Activated CD8-positive, alpha-beta memory T cell treated with anti-CD3 and anti-CD28 coated beads, Interleukin-2, amount 50 U/mL, for 48 hours (primary cell): Measurements from ENCODE around the gene FAM153A.
"Not testable (repeated sequence)": the region's sequence is repeated elsewhere in the genome, so short reads cannot be mapped to it uniquely, and the experiment has no call there.

Experiments
- DNase-seq: peaks from one replicate; pipeline ENCODE4 v3.0.0-alpha.2; 2020

The FAM153A gene

DNA sequence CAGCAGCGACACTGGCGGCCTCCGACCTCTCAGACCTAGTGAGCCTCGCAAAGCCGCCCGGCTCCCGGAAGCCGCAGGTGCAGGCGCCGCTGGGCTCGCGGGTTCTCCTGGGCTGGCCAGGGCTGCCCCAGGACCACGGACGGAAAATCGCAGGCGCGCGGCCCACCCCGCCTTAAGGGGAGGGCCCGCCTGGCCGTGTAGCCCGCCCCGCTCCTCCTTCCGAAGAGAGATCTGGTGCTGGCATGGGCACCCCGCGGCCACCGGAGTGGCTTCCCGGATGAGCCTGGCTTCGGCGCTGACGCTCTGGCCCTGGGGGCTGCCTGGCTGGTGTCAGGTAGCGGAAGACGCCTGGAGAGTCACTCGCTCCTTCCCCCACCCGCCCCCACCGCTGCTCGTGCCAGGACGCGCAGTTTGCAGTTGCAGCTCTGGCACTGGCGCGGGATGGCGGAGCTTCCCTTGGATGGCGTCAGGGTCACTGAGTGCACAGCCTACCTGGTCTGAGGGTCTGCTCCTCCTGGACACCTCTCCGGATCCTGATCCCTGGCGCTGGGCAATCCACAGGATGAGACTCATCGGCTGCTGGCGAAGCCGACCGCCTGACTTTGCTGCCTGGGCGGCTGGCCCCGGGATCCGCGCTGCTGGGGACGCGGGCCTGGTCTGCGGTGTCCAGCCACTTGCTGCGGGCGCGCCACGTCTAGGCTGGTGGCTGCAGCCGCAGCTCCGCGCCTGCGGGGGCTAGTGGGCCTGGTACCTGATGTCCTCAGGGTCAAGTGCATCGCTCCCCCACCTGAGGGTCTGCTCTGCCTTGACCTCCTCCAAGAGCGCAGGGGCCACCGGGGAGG is at the start of gene FAM153A:
TSS of gene FAM153A (minus strand) at position 108 of the 842 bp plus-strand sequence.
- not testable (repeated sequence) for DNase-seq

DNA sequence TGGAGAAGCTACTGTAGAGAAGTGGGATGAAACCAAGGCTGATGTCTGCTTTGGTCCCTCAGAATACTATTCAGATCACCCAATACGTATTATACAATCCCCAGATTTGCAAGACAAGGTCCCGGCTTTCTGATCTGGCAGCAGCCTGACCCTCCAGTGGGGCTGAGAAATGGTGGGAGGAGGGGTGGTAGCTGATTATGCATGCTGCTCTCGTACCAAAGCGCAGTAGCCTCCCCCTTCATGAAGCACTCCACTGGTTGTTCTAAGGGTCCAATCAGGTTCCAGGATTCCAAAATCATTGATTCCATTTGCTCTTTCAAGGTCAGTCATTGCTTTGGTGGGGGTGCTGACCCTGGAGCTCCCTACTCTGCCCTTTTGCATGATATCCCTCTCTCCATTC is 49.6 kb upstream of the FAM153A start:
- not testable (repeated sequence) for DNase-seq

DNA sequence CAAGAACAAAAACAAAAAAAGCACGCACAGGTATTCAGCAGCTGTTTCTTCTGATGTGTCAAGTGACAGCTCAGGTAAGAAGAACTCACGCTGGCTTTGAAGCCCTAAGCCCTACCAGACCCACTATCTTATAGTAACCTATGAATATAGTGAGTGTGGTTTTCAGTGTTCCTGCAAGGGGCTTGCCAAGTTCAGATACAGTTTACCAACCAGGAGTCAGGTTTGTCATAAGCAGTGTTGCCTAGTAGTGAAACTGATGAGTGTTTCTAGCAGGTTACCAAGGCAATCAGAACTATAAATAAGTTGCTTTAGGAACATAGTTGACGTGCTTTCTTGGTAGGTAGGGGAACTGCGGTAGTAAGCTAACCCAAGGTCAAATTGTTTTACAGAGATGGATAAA is 43.4 kb upstream of the FAM153A start:
- not testable (repeated sequence) for DNase-seq

DNA sequence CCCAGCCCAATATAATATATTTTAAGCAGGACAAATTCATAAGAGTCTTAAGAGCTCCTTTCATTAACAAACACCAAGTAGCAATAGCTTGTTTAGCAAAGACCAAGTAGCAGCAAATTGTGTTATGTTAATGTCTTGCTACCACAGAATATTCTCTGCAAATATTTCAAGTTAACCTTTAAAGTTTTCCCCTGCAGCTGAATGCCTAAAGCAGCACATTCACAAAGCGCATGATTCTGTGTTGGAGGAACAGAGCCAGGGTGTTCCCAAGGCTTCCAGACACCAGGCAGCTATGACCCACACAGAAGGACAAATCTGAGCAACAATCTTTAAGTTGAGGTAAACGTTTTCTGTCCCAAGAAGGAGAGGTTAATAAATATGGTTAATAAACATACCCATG is 42.1 kb upstream of the FAM153A start:
- not testable (repeated sequence) for DNase-seq

DNA sequence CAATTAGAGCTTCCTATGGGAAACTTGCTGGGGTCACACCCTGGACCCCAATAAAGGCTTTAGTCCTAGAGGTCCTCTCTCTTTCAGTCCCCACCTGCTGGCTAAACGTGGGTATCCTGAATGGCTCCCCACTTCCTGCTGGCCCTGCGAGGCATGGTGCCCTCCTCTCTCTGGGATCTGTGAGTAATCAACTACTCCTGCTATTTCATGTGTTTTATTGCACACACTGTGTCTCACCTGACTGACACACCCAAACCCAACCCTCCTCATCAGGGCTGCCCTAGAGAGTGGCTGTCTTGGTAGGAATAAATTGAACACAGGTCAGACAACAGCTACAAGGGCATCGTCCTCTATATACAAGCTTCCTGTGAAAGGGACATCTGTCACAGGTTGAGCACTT is 39.8 kb upstream of the FAM153A start:
- DNase-seq, result not testable (repeated sequence)

DNA sequence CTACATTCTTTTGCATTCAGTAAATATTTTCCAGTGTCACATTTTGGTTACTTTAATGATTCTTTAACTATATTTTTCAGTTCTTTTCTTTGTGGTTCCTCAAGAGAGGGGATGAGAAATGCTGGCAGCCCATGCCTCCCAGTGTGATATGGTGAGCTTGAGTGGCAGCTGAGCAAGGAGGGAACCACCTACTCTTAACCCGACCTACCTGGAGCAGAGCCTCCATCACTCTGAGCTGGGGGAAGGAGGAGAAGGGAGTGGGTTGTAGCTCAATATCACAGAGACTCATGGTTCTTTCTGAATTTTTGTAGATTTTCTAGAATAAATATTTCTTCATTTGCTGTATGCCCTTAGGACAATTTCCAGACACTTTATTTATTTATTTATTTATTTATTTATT is 37.0 kb upstream of the FAM153A start:
- not testable (repeated sequence) for DNase-seq

DNA sequence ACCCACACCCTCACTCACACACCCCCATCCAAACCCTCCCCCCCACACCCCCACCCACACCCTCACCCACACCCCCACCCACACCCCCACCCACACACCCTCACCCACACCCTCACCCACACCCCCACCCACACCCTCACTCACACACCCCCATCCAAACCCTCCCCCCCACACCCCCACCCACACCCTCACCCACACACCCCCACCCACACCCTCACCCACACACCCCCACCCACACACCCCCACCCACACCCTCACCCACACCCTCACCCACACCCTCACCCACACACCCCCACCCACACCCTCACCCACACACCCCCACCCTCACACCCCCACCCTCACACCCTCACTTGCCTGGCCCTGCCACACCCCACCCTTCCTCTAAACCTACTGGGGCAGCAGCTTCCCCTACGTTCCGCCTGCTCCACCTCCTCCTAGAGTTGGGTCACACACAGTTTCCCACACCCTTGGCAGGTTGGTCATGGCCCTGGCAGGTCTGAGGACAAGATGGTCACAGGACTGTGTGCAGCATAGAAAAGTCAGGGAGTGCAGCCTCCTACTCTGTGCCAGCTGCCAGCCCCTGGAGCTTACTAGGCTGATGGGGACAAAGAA is 30.2 kb upstream of the FAM153A start:
- not testable (repeated sequence) for DNase-seq

DNA sequence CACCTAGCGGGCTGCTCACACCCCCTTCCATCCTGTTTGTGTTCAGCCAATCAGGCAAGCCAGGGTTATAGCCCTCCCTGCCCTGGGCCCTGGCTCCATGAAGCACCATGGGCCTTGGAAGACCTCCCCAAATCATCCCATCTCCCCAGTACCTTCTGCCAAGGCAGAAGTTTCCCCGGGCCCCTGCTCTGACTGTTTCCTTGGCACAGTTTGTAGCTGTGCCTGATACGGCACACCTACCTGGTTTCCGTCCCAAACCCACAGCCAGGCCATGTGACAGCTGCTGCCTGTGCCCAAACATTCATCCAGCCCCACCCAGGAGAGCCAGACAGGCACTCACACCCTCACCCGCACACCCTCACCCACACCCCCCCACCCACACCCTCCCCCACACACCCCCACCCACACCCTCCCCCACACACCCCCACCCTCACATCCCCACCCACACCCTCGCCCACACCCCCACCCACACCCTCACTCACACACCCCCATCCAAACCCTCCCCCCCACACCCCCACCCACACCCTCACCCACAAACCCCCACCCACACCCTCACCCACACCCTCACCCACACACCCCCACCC is 29.6 kb upstream of the FAM153A start:
- not testable (repeated sequence) for DNase-seq

DNA sequence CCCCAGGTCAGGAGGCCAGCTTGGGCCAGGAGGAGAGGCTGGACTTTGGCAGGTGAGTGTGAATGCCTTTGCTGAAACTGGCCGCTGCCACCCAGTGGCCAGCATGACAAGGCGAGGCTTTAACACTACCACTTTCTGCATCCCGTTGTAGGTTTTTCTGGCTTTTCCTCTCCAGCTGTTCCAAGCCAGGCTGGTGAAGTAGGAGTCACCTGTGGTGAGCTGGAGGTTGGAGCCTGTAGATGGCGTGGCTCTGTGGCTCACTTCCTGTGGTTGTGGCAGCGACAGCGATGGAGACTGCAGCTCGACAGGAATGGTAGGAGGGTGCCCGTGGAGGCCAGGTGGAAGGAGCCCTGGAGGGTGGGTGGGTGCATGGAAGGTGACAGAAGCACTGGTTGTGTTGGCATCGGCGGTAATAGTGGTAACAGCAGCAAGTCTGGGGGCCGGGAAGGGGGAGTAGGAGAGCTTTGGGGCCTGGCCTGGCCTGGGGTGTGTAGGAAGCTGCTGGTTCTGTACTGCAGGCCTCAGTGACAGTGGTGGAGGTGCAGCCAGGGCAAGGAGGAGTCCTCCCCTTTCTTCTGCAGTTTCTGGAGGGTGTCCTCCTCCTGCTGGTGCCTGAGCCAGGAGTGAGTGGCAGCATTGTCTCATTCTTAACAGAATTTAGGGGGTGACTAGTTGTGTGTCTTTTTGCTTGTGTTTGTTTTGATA is 26.7 kb upstream of the FAM153A start:
- not testable (repeated sequence) for DNase-seq

DNA sequence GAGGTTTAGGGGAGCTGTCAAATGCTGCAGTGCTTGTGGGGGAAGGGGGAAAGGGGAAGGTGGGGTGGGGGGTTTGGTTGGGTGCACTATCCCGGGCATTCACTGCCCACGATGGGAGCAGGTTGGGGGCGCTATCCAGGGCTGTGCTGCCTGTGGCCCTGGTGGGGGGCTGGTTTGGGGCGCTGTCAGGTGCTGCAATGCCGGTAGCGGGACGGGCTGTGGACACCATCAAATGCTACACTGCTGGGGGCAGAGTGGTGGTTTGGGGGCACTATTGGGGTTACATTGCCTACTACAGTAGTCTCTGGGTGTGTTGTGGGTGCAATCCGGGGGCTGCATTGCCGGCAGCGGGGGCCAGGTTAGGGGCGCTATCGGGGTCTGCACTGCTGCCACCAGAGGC is 25.7 kb upstream of the FAM153A start:
- DNase-seq, result not testable (repeated sequence)

DNA sequence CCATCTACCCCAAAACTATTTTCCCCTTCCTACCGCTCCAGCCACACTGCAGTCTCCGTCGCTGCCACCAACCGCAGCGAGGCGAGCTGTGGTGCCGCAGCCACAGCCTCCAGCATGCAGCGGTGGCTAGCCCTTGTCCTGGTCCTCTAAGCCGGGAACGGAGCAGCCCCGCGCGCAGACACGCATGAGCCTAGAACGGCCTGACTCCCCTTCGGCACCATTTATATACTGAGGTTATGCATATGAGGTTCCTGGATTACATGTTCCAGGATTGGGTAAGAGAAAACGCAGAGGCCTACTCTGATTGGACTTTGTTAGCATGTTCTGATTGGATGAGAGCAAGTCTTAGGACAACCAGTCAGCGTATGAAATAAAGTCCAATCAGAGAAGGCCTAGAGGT is 24.6 kb upstream of the FAM153A start:
- not testable (repeated sequence) for DNase-seq

DNA sequence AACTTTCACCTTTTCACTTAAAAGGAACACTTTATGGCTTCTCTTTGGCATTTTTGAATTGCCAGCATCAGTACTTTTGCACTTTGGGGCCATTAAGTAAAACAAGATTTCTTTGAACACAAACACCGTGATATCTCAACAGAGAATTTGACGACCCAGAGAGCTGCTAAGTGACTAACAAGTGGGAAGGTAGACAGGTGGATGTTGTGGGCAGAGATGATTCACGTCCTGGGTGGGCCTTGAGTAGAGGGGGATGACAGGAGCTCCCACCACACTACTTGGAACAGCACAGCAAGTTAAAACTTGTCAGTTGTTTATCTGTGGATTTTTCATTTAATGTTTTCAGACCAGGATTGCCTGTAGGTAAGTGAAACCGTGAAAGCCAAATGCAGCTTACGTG is 18.7 kb upstream of the FAM153A start:
- not testable (repeated sequence) for DNase-seq

DNA sequence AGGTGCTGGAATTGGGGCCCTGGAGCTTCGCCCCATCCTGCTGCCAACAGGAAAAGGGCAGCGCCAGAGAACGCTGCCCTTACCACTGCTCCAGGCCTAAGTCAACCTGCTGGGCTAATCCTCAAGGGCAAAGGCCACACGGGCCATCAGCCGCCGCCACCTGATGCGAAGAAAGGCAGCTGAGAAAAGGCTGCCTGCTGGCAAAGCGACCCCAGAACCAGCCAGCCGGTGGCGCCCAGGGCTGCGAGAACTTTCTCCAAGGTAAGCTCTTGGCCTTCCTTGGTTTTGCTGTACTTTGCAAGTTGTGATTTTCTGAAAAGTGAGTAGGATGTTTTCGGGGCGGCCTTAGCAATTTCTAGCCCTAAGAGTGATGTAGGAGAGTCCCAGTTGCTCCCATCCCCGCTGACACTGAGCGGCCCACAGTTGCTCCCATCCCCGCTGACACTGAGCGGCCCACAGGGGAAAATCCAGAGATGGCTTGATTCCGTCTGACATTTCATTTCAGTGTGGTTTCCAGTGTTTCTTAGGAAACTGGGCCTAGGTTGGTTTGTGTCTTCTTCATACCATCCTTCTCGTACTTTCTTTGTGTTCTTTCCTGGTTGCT is 15.6 kb upstream of the FAM153A start:
- not testable (repeated sequence) for DNase-seq

DNA sequence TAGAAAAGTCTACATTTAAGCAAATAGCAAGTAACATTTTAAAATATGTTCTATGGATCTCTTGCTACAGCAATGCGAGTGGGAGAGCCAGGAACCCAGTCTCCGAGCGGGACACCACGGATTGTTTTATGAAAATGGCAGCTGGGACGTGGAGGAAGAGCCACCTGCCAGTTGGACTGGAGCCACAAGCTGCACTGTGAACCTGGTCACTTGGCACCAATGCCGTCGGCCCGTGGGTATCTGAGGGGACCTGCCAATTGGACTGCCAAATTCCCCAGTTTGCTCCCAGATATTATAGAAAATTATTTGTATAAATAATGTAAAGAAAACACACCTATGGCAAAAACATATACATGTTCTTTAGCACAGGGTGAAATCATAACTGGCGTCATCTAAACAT is 10.6 kb upstream of the FAM153A start:
- not testable (repeated sequence) for DNase-seq

DNA sequence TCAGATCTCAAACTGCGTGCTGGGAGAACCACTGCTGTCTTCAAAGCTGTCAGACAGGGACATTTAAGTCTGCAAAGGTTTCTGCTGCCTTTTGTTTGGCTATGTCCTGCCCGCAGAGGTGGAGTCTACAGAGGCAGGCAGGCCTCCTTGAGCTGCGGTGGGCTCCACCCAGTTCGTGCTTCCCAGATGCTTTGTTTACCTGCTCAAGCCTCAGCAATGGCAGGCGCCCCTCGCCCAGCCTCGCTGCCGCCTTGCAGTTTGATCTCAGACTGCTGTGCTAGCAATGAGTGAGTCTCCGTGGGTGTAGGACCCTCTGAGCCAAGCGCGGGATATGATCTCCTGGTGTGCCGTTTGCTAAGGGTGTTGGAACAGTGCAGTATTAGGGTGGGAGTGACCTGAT is 8.9 kb upstream of the FAM153A start:
- DNase-seq, result not testable (repeated sequence)

DNA sequence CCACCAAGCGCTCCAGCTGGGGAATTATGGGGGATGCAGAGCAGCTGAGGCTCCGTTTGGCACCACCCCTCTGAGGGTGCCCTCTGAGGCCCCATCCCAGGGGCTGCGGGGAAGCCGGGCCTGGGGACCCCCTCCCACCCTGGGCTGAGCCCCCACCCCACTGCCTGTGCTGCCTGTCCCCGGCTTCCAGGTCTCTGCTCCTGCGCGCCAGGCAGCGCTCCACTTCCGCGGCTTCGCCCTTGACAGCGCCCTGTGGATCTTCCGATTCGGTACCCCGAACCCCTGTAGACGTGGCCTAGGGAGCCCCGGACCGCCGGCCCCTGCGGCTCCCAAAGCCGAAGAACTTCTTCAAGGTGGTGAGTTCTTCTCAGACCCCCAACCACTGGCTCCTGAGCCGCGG is 530 bp downstream of the FAM153A start:
- DNase-seq, result not testable (repeated sequence)

DNA sequence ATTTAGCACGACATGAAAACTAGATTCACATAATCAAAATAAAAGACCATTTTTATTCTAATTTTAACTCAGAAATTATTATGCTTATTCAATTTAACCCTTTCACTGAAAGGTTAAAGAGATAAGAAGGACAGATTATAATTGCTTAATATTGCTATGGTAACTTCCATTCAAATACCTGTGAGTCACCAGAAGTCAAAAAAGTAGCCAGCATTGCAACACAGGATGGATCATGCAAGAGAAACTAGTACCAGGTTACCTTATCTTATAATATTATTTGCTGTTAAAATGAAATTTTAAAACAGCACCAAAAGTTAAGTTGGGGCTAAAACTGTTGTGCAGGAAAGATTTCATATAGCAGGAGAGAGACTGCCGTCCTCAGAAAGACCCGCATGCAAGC is 11.5 kb downstream of the FAM153A start:
- DNase-seq, result not testable (repeated sequence)

DNA sequence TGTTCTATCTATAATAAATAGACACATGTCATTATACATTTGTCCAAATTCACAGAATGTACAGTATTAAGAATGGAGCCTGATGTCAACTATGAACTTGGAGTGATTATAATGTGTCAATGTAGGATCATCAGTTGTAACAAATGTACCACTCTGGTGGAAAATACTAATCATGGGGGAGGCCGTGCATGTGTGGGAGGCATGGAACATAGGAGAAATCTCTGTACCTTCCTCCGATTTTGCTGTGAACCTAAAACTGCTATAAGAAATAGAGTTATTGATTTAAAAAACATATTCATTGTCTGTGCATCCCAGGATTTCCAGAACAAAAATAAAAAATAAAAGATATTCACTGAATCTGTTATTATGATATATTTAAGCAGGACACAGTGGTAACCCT is 12.1 kb downstream of the FAM153A start:
- not testable (repeated sequence) for DNase-seq

DNA sequence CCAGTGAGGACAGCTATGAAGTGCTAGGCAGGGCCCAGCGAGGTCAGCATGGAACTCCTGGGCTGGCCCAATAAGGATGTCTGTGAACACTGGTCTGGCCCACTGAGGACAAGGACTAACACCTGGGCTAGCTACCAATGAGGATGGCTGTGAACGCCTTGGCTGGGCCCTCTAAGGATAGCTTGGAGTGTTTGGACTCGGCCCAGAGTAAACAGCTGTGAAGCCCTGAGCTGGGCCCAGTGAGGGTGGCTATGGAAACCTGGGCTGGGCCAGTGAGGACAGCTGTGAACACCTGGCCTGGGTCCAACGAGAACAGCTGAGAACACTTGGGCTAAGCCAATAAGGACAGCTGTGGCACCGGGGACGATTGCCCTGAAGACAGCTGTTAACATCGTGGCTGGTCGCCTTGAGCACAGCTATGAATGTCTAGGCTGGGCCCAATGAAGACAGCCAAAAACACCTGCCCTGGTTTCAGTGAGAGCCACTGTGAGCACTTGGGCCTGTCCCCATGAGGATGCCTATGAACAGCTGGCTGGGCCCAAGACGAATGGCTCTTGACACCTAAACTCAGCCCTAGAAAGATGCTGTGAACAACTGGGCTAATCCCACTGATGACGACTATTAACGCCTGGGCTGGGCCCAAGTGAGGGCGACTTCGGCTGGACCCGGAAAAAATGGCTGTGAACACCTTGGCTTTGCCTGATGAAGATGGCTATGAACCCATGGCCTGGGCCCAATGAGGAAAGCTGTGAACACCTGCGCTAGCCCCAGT is 18.8 kb downstream of the FAM153A start:
- not testable (repeated sequence) for DNase-seq

DNA sequence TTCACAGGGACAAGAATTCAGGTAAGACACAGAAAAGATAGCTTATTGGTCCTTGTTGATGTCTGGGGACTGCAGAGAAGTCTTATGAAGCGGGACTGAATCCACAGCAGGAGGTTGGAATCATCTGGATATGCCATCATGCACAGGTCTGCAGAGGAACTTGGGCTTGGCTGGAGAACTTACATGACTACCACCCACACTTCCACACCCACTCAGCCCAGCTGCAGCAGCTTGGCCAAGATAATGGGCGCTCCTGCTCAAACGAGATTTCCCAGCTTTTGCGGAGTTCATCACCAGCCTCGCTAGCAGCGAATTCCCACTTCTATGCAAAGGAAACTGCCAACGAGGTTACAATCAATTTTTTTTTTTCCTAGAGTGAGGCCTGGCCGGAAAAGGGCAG is 21.7 kb downstream of the FAM153A start:
- not testable (repeated sequence) for DNase-seq

DNA sequence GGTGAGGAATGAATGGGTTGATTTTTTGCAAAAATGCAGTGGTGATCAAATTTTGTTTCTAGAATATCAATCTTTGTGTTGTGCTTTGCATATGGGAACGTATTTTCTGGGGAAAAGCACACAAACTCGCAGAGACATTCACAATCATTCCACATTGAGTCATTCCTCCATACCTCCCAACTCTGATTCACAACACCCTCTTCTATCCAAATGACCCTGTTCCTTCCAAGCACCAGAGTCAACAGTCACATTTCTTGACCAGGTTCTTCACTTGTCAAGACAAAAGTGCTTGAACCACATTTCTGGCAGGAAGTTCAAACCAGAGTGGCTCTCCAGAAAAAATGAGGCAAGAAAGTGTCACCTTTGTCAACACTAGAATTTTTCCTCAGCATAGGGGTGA is 35.3 kb downstream of the FAM153A start:
- not testable (repeated sequence) for DNase-seq

DNA sequence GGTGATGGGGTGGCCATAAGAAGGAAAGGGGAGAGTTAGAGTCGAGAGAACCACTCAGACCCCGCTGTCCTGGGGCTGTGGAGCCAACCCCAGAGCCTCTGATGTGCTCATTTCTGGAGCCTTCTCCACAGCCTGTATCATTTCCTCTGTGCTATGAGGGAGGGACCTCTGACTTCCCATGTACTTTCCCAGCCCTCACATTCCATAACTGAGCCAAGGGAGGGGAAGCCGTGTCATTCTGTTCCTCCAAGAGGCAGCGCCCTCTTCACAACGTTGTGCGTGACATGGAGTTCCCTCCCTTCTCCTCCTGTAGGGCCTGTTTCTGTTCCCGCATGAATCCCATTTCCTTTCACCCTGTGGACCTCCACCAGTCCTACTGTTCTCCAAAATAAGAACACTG is 57.8 kb downstream of the FAM153A start:
- DNase-seq, result not testable (repeated sequence)
